ENCODE measurements around the gene USP22. TPM values are rescaled to one million over a fixed set of nuclear protein-coding genes. Genes with fewer than 3 reads are reported as not detected.
"Not testable (repeated sequence)": the region's sequence is repeated elsewhere in the genome, so short reads cannot be mapped to it uniquely, and the experiment has no call there.

The USP22 gene
- total RNA-seq, 1 experiment from 2014 or later = 157 TPM

- TF ChIP-seq CTCF (IDR thresholded peaks at IDR 0.05; ENCODE audit: unreplicated experiment) = no peak
- POLR2A ChIA-PET = interaction anchor here (4.2 kb wide), 1 partner anchor 17 kb away, joined by 22 read pairs; the partner anchor contains the start of gene USP22
- no TSS peak for BruUV-seq (replicated peaks)
These were observed 16.9 kb upstream of the USP22 start for GRCh38 chr17:21059761-21060160.

DNA sequence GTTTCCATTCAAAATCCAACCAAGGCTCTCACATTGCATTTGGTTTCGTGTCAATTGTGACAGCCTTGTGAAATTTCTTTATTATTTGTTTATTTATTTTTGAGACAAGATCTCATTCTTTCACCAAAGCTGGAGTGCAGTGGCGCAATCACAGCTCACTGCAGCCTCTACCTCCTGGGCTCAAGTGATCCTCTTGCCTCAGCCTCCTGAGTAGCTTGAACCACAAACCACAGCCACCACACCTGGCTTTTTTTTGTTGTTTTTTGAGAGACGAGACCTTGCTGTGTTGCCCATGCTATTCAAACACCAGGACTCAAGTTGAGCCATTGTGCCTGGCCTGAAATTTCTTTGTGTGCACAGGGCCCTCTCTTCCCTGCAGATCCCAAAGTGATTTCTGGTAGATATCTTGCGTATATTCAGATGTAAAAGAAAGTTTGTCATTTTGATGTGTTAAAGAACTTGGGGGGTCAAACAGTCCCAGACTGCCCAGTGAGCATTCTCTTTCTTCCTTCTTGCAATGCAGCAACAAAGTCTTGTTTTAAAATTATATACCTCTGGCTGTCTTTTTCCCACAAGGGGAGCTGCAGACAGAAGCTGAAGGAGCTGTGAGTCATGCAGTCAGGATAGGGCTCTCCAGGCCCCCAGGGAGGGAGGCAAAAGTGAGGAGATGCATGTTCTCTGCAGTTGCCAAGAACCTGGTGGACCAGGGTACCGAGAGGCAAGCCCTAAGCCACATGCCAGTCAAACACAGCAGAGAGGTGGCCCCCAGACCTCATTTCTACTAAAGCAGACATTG lies 15.5 kb upstream of the USP22 start:
- Mint-ChIP-seq H3K27ac (ENCODE audit: low read depth, unreplicated experiment) (no peak overlapping the region), H3K4me1 (ENCODE audit: insufficient read depth, unreplicated experiment) (no peaks in the 10 kb centered on the region), H3K36me3 (ENCODE audit: insufficient read depth, unreplicated experiment) (no peaks in the 10 kb centered on the region), H3K27me3 (ENCODE audit: insufficient read depth, unreplicated experiment) (no peaks in the 10 kb centered on the region), H3K9me3 (ENCODE audit: unreplicated experiment) (no peaks in the 10 kb centered on the region), H3K4me3 (ENCODE audit: unreplicated experiment) (no peak overlapping the region)
- BruUV-seq (replicated peaks) = no TSS peak
- CTCF ChIA-PET = interaction anchor here (0.6 to 1.5 kb wide), 3 partner anchors 10 to 71 kb away, joined by 3 to 9 read pairs (median 3); partner anchors contain the start of gene USP22
- TF ChIP-seq CTCF (IDR thresholded peaks at IDR 0.05; ENCODE audit: unreplicated experiment) = no peak
- peak; percentile 39 for DNase-seq (ENCODE audit: unreplicated experiment)
- intact Hi-C loops (cut with micrococcal nuclease) = no loop called here
- POLR2A ChIA-PET = interaction anchor here (0.9 to 4.2 kb wide), 2 partner anchors 15 to 41 kb away, joined by 4 to 22 read pairs; partner anchors contain the start of gene USP22

More at GRCh38 chr17:21059761-21060160, 16.9 kb upstream of the USP22 start:
- H3K27ac Mint-ChIP-seq (ENCODE audit: low read depth, unreplicated experiment) = no peak overlapping the region
- no peak for DNase-seq (ENCODE audit: unreplicated experiment)
- no peaks in the 10 kb centered on the region for H3K27me3 Mint-ChIP-seq (ENCODE audit: insufficient read depth, unreplicated experiment)
- H3K36me3 Mint-ChIP-seq (ENCODE audit: insufficient read depth, unreplicated experiment) = no peaks in the 10 kb centered on the region
- H3K4me1 Mint-ChIP-seq (ENCODE audit: insufficient read depth, unreplicated experiment) = no peaks in the 10 kb centered on the region
- no peaks in the 10 kb centered on the region for H3K9me3 Mint-ChIP-seq (ENCODE audit: unreplicated experiment)
- intact Hi-C loops (cut with micrococcal nuclease) = no loop called here
- CTCF ChIA-PET = interaction anchor here (1.3 to 1.8 kb wide), 2 partner anchors 16 to 20 kb away, joined by 5 to 7 read pairs; no protein-coding TSS in a partner anchor
- no peak overlapping the region for H3K4me3 Mint-ChIP-seq (ENCODE audit: unreplicated experiment)

DNA sequence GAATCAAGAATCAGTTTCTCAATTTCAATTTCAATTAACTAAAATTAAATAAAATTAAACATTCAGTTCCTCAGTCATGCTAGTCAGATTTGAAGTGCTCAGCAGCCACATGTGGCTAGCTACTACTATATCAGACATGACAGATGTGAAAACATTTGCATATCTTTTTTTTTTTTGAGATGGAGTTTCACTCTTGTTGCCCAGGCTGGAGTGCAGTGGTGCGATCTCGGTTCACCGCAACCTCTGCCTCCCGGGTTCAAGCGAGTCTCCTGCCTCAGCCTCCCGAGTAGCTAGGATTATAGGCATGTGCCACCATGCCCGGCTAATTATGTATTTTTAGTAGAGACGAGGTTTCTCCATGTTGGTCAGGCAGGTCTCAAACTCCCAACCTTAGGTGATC lies 10.2 kb upstream of the USP22 start:
- not testable (repeated sequence) for BruUV-seq (replicated peaks)
- CTCF ChIA-PET = interaction anchor here (0.6 to 1.4 kb wide), 4 partner anchors 9 to 65 kb away, joined by 3 to 6 read pairs (median 4); no protein-coding TSS in a partner anchor

GRCh38 chr17:21049457-21049856 lies 6.6 kb upstream of the USP22 start:
- Mint-ChIP-seq H3K4me3 (ENCODE audit: unreplicated experiment) (no peak overlapping the region), H3K9me3 (ENCODE audit: unreplicated experiment) (no peaks in the 10 kb centered on the region), H3K36me3 (ENCODE audit: insufficient read depth, unreplicated experiment) (peaks cover 6% of the 10 kb centered on the region), H3K4me1 (ENCODE audit: insufficient read depth, unreplicated experiment) (peaks cover 11% of the 10 kb centered on the region), H3K27me3 (ENCODE audit: insufficient read depth, unreplicated experiment) (no peaks in the 10 kb centered on the region), H3K27ac (ENCODE audit: low read depth, unreplicated experiment) (no peak overlapping the region)
- intact Hi-C loops (cut with micrococcal nuclease) = no loop called here
- ChIA-PET POLR2A (no interaction called here), CTCF (interaction anchor here (0.7 to 1.2 kb wide), 2 partner anchors 10 to 110 kb away, joined by 3 to 4 read pairs; no protein-coding TSS in a partner anchor)
- no TSS peak for BruUV-seq (replicated peaks)
- DNase-seq (ENCODE audit: unreplicated experiment) = no peak
- no peak for TF ChIP-seq CTCF (IDR thresholded peaks at IDR 0.05; ENCODE audit: unreplicated experiment)

More for the DNA sequence above, 10.2 kb upstream of the USP22 start:
- H3K4me3 Mint-ChIP-seq (ENCODE audit: unreplicated experiment); H3K27me3 Mint-ChIP-seq (ENCODE audit: insufficient read depth, unreplicated experiment); H3K4me1 Mint-ChIP-seq (ENCODE audit: insufficient read depth, unreplicated experiment); H3K36me3 Mint-ChIP-seq (ENCODE audit: insufficient read depth, unreplicated experiment); H3K27ac Mint-ChIP-seq (ENCODE audit: low read depth, unreplicated experiment); intact Hi-C loops (cut with micrococcal nuclease); DNase-seq (ENCODE audit: unreplicated experiment); H3K9me3 Mint-ChIP-seq (ENCODE audit: unreplicated experiment): not testable (repeated sequence)
- POLR2A ChIA-PET = interaction anchor here (0.5 to 1.6 kb wide), 2 partner anchors 10 to 159 kb away, joined by 4 read pairs; no protein-coding TSS in a partner anchor

Data from MCF 10A (cell line).